GM12872 (cell line): ENCODE data around the gene FLRT2.

Experiments used
- TF ChIP-seq, protein P1 (sequence below): IDR thresholded peaks from 3 replicates; pipeline ENCODE4 v1.5.1; 2011; ENCODE audit warnings: low read depth, mild to moderate bottlenecking, low read length, moderate library complexity; ENCODE audit not compliant: insufficient read depth

The FLRT2 gene, protein sequence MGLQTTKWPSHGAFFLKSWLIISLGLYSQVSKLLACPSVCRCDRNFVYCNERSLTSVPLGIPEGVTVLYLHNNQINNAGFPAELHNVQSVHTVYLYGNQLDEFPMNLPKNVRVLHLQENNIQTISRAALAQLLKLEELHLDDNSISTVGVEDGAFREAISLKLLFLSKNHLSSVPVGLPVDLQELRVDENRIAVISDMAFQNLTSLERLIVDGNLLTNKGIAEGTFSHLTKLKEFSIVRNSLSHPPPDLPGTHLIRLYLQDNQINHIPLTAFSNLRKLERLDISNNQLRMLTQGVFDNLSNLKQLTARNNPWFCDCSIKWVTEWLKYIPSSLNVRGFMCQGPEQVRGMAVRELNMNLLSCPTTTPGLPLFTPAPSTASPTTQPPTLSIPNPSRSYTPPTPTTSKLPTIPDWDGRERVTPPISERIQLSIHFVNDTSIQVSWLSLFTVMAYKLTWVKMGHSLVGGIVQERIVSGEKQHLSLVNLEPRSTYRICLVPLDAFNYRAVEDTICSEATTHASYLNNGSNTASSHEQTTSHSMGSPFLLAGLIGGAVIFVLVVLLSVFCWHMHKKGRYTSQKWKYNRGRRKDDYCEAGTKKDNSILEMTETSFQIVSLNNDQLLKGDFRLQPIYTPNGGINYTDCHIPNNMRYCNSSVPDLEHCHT

DNA sequence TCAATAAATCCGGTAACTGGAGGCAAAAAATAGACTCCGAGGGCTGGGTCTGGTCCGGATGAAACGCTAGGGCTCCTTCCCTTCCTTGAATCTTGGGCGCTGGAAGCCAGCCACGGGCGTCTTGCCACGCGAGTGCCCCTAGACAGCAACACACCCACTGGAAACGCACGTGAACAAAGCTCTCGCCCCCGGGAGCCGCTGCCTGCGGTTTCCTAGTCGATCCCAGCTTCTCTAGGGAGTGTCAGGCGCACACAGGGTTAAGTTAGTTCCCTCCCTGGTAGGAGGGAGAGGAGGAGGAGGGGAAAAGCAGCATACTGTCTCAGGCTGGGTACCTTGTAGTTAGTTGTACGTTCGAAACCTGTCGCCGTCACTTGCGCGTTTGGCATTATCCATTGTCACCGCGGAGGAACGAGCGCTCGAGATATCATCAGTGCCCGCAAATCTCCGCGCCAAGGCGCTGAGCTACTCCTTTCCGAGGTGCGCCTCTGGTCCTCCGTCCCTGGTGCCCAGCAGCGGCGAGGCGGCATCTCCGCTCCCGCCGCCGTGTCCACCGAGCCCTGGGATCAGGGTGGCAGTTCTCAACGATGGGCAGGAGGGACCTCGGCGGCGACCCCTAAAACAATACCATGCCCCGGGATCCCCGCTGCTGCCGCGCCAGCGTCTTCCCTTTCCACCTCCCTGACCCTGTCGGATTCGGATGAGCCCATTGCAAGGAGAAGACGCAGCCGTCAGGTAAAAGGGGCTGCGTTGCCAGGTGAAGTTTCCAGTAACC, at the start of gene FLRT2:
Gene FLRT2, plus strand, starts transcription at position 342 of the 772 bp plus-strand sequence. CDS start 91,371 bp downstream, outside the sequence.
- TF ChIP-seq, protein P1, sequence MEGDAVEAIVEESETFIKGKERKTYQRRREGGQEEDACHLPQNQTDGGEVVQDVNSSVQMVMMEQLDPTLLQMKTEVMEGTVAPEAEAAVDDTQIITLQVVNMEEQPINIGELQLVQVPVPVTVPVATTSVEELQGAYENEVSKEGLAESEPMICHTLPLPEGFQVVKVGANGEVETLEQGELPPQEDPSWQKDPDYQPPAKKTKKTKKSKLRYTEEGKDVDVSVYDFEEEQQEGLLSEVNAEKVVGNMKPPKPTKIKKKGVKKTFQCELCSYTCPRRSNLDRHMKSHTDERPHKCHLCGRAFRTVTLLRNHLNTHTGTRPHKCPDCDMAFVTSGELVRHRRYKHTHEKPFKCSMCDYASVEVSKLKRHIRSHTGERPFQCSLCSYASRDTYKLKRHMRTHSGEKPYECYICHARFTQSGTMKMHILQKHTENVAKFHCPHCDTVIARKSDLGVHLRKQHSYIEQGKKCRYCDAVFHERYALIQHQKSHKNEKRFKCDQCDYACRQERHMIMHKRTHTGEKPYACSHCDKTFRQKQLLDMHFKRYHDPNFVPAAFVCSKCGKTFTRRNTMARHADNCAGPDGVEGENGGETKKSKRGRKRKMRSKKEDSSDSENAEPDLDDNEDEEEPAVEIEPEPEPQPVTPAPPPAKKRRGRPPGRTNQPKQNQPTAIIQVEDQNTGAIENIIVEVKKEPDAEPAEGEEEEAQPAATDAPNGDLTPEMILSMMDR, result no peak

DNA sequence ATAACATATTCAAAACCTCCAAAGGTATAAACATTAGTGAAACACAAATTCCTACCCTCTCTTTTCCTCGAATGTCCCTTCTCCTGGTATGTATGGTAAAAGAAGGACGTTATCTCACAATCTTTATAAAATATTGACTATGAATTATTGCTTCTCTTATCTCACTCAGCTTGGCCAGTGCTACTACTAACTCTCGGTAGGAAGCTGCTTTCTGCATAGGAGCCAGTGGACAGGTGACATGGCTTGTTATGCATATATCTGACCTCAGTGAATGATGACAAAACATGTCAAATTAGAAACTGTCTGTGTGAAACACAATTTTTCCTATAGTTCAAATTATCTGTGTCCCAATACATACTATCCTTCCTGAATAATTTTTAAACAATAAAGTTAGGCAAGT, 48.5 kb upstream of the FLRT2 start:
- TF ChIP-seq, protein P1, result no peak

DNA sequence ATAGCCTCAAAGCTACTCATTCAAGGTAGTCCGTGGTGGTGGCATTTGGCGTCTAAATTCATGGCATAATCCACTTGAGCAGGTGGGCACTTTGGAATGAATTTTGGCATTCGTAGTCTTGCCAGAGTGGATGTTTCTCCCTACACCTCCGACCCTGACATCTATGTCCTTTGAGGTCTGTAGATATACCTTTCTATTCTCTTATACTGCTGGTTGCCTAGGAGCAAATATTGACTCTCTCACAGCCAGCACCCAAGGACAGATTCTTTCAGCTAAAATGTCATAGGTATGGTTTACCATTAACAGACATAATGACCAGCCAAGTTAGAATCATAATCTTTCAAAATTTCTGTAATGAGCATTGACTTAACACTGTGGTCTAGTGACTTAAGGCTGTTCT, 47.4 kb upstream of the FLRT2 start:
- TF ChIP-seq, protein P1, result no peak

DNA sequence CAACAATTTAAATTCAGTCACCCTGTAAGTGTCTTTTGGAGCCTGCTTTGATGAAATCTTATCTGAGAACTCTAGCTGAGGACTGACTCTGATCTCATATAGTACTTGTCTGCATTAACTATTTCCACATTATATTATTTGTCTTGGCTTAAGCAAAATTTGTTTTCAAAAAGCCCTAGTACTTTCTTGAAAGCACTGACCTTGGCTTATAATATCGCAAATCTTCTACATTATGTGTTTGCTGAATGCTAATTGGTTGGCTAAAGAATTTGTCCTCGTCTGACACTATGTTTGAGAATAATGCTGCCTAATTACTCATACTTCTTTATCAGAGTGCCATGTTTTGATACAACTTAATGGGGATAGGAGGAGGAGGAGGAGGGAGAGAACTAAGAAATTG, 46.9 kb upstream of the FLRT2 start:
- TF ChIP-seq, protein P1, result no peak

DNA sequence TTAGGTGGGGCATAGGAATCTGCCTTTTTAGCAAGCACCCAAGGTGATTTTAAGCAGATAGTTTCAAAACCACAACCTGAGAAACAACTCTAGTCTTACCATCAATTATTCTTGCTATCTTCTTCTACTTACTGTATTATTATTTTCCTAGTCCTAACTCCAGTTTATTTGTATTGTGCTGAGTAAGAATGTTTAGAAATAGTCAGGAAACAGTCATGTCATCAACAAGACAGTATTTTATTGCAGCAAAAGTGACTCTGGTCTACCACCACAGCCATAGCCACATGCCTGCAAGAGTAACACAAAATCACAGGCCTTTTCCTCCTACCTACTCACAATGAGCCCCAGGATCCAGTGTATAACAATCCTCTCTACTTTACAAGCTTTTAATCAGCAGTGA, 46.3 kb upstream of the FLRT2 start:
- TF ChIP-seq, protein P1, result no peak

DNA sequence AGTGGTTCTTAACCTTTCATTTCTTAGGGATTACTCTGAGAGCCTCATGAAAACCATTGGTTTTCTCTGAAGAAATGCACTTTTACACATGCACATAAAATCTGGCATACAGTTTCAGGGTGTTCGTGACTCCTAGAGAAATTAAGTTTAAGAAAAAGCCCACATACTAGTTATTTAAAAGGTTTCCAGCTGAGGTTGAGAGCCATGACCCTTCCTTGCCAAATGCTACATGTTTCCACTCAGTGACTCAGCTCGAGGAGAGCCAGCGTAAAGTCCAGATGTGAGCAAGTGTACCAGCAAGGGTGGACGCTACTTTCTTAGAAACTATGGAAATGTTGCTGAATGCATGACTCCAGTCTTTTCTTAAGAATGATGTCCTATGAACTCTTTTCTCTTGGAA, 42.7 kb upstream of the FLRT2 start:
- TF ChIP-seq, protein P1, result no peak

DNA sequence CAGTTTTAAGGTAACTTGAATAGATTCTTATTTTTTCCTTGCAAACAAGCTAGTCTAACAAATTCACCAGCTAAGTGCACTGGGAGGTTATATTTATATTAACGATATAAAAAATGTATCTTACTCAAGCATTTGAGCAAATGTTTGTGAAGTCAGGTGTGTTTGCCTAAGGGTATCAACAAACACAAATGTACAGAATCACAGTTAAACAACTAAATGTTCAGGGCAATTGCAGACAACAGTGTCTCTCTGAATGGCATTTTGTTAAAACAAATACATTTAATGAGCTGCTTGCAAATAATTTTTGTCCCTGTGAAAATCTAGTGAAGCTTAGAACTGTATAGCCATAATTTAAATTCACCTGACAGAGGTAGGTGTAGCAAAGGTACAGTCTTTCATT, 28.2 kb upstream of the FLRT2 start:
- TF ChIP-seq, protein P1, result no peak
